Right lobe of liver (tissue), 4 donors: ENCODE measurements around the gene SOX18.

Experiments used
- POLR2A ChIP-seq: fragments of 450-650 bp; IDR thresholded peaks from one replicate; pipeline ENCODE4 v1.6.1; 2017; ENCODE audit warnings: antibody characterized with exemption, mild to moderate bottlenecking
- TF ChIP-seq, protein P1 (sequence below), 4 donors: fragments of 200-600 bp in 3 of 4; fragments of 450-650 bp in 1 of 4; IDR thresholded peaks; one replicate each; pipeline versions ENCODE4 v1.5.1 to v1.8.0; 2016 to 2022; ENCODE audit warnings: antibody characterized with exemption in 4 of 4, mild to moderate bottlenecking in 2 of 4
- donor health status: DM: no; HTN: no; CAD: no.
- donor health status: DM: no; HTN: no; CAD: no.
- donor health status: DM: no; HTN: yes; CAD: no.

DNA sequence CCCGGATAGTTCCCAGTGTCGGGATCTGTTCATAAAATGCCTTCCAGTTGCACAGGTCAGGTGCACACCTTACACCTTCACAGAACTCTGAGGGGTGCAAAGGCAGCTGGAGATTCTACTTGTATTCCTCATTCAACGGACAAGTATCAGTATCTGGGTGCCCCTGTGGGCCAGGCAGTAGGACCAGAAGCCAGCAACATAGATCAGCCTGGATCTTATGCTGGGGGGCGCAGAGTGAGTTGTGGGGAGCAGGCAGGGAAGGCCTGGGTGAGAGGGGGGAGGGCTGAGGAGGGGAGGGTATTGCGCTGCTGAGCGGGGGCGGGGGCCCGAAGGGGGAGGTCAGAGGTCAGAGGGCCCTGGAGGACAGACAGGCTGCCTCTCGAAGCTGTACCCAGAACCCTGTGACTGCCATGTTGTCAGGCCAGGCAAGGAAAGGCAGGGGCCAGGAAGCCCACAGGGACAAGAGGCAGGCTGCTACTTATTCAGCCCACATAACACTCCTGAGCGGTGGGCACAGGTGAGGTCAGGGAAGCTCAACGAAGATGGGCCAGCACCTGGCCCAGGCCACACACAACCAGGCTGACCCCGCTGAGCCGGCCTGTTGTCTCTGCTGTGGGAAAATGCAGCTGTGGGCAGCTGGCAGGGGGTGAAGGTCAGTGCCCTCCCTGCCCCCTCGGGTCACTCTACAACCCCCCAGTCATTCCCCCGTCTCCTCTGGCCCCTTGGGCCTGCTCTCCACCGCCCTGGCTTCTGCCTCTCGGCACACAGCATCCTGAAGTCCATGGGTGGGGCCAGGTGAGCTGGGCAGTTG, 31.6 kb upstream of the SOX18 start:
- TF ChIP-seq, protein P1, sequence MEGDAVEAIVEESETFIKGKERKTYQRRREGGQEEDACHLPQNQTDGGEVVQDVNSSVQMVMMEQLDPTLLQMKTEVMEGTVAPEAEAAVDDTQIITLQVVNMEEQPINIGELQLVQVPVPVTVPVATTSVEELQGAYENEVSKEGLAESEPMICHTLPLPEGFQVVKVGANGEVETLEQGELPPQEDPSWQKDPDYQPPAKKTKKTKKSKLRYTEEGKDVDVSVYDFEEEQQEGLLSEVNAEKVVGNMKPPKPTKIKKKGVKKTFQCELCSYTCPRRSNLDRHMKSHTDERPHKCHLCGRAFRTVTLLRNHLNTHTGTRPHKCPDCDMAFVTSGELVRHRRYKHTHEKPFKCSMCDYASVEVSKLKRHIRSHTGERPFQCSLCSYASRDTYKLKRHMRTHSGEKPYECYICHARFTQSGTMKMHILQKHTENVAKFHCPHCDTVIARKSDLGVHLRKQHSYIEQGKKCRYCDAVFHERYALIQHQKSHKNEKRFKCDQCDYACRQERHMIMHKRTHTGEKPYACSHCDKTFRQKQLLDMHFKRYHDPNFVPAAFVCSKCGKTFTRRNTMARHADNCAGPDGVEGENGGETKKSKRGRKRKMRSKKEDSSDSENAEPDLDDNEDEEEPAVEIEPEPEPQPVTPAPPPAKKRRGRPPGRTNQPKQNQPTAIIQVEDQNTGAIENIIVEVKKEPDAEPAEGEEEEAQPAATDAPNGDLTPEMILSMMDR (IDR thresholded peaks at IDR 0.05), result no peak
- TF ChIP-seq POLR2A, result no peak
